Raji (cell line): ENCODE measurements around the gene GAB2.

Experiments
- POLR2A ChIP-seq: IDR thresholded peaks from 2 replicates; pipeline ENCODE4 v1.6.1; 2011; ENCODE audit warnings: low read depth, low read length, control low read depth; ENCODE audit not compliant: insufficient read depth

The GAB2 gene

GRCh38 chr11:78417175-78417887 is at the start of gene GAB2:
TSS of gene GAB2 (minus strand) at chr11:78417820. CDS start at chr11:78417720, 100 bp downstream.
- TF ChIP-seq POLR2A, result no peak

GRCh38 chr11:78467370-78467769 is 49.8 kb upstream of the GAB2 start:
- no peak for TF ChIP-seq POLR2A

- no peak for TF ChIP-seq POLR2A
Observed at GRCh38 chr11:78465169-78465942, 47.7 kb upstream of the GAB2 start.

GRCh38 chr11:78460471-78460870 is 42.9 kb upstream of the GAB2 start:
- TF ChIP-seq POLR2A, result no peak

- TF ChIP-seq POLR2A, result no peak
Observed at GRCh38 chr11:78459738-78460137, 42.1 kb upstream of the GAB2 start.

GRCh38 chr11:78457448-78457847 is 39.8 kb upstream of the GAB2 start:
- TF ChIP-seq POLR2A, result no peak

- TF ChIP-seq POLR2A, result no peak
Observed at GRCh38 chr11:78453140-78453935, 35.7 kb upstream of the GAB2 start.

GRCh38 chr11:78451371-78452150 is 33.9 kb upstream of the GAB2 start:
- TF ChIP-seq POLR2A, result no peak

- no peak for TF ChIP-seq POLR2A
Observed at GRCh38 chr11:78450866-78451265, 33.2 kb upstream of the GAB2 start.

- no peak for TF ChIP-seq POLR2A
Observed at GRCh38 chr11:78449866-78450265, 32.2 kb upstream of the GAB2 start.

- no peak for TF ChIP-seq POLR2A
Observed at GRCh38 chr11:78446210-78446609, 28.6 kb upstream of the GAB2 start.

GRCh38 chr11:78444726-78445125 is 27.1 kb upstream of the GAB2 start:
- no peak for TF ChIP-seq POLR2A

- no peak for TF ChIP-seq POLR2A
Observed at GRCh38 chr11:78441956-78442355, 24.3 kb upstream of the GAB2 start.

- no peak for TF ChIP-seq POLR2A
Observed at GRCh38 chr11:78438298-78438975, 20.8 kb upstream of the GAB2 start.
